ENCODE results near the gene IRAK3.

Gene IRAK3

DNA sequence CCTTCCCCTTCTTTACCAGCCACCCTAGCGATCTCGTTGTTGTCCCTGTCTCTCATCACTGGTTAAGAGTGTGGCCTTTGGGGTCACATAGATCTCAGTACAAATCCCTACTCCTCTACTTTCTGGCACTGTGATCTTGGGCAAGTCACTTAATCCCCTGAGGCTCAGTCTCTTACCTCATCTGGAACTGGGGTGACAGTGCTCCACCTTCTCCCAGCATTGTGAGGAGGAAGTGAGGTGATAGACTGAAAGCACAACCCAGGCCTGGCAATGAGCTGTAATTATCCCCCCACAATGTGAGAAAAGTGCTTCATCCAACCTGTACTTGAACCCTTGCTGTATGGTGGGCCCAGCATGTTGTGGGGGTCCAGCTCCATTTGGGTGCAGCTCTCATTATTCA lies 48.0 kb downstream of the IRAK3 start:
- TF ChIP-seq, protein P1, sequence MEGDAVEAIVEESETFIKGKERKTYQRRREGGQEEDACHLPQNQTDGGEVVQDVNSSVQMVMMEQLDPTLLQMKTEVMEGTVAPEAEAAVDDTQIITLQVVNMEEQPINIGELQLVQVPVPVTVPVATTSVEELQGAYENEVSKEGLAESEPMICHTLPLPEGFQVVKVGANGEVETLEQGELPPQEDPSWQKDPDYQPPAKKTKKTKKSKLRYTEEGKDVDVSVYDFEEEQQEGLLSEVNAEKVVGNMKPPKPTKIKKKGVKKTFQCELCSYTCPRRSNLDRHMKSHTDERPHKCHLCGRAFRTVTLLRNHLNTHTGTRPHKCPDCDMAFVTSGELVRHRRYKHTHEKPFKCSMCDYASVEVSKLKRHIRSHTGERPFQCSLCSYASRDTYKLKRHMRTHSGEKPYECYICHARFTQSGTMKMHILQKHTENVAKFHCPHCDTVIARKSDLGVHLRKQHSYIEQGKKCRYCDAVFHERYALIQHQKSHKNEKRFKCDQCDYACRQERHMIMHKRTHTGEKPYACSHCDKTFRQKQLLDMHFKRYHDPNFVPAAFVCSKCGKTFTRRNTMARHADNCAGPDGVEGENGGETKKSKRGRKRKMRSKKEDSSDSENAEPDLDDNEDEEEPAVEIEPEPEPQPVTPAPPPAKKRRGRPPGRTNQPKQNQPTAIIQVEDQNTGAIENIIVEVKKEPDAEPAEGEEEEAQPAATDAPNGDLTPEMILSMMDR (IDR thresholded peaks at IDR 0.05; ENCODE audit: borderline replicate concordance, insufficient read depth, low read depth, low read length) = no peak
- no peak overlapping the region for H3K4me3 ChIP-seq (ENCODE audit: low read depth, low read length)

DNA sequence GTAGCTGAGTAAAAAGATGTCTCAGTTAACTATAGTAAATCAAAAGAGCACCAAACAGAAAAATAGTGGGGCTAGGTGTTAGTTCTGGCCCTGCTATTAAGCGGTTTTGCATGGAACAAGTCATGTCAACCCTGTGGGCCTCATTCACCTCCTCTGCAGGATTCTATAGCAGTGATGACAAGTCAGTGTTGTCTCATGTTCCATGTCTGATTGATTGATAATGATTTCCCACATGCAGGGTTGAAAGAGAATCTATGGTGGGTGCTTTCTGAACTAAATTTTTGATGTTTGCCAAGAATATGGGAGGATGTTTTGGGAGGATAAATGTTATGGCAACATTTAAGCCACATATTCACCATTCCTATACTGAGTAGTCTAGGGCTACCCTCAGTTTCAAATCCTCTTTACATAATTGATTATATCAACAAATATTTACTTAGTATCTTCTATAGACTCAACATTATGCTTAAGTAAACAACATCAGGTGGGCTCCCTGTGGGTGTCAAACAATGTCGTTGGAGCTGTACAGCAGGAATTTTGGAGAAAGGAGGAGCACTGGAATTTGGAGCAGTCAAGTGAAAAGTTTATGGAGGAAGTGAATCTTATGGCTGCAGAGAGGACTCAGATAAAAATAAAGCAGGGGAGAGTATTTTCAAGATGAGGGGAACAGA lies 48.6 kb downstream of the IRAK3 start:
- H3K4me3 ChIP-seq (ENCODE audit: low read depth, low read length) = no peak overlapping the region
- TF ChIP-seq, protein P1 (IDR thresholded peaks at IDR 0.05; ENCODE audit: borderline replicate concordance, insufficient read depth, low read depth, low read length) = no peak

DNA sequence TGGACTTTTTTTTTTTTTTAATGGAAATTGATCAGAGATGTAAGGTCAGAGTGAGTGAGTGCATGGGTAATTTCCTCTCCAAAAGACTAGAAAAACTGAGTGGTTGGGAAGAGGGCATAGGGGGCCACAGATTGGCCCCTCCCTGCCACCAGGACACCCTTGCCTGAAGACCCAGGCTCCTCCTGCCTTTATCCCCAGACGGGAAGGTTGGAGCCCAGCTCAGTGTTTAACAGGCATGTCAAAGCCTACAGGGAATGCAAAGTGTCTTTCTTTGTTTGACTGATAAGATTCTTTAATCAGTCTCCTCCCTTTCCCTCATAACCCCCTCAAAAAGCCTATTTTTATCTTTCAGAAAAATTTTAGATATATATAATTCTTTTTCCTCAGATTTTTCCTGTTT lies 50.3 kb downstream of the IRAK3 start:
- no peak overlapping the region for H3K4me3 ChIP-seq (ENCODE audit: low read depth, low read length)
- TF ChIP-seq, protein P1 (IDR thresholded peaks at IDR 0.05; ENCODE audit: borderline replicate concordance, insufficient read depth, low read depth, low read length) = no peak

DNA sequence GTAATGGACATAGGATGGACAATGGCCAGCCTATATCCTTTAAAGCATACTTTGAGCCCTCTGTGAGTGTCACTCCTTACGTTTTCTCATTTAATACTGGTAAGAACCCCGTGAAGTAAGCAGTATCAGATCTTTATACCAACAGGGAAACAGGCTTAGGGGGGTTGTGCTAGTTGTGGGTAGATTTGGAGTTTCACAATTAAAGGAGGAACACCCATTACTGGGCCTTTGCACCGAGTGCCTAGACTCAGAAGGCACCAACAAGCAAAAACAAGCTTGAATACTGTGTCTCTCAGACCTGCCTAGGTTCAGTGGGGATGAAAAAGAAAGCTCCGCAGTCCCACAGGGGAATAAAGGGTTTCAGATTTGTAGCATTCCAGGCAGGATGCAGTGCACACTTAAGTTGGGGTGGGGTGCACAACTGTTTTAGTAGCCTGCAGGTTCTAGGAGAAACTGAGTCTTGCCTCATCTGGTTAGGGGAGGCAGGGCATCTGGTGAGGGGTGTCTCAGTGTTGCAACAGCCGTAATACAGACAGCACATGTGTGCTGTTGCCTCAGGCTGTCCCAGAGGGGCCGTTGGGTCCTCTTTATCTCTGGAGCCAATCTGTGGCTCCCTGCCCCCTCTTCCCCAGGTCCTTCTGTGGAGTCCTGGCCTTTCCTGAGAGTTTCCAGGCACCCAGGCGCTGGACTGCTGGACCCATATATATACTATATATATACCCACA lies 51.2 kb downstream of the IRAK3 start:
- no peak overlapping the region for H3K4me3 ChIP-seq (ENCODE audit: low read depth, low read length)

DNA sequence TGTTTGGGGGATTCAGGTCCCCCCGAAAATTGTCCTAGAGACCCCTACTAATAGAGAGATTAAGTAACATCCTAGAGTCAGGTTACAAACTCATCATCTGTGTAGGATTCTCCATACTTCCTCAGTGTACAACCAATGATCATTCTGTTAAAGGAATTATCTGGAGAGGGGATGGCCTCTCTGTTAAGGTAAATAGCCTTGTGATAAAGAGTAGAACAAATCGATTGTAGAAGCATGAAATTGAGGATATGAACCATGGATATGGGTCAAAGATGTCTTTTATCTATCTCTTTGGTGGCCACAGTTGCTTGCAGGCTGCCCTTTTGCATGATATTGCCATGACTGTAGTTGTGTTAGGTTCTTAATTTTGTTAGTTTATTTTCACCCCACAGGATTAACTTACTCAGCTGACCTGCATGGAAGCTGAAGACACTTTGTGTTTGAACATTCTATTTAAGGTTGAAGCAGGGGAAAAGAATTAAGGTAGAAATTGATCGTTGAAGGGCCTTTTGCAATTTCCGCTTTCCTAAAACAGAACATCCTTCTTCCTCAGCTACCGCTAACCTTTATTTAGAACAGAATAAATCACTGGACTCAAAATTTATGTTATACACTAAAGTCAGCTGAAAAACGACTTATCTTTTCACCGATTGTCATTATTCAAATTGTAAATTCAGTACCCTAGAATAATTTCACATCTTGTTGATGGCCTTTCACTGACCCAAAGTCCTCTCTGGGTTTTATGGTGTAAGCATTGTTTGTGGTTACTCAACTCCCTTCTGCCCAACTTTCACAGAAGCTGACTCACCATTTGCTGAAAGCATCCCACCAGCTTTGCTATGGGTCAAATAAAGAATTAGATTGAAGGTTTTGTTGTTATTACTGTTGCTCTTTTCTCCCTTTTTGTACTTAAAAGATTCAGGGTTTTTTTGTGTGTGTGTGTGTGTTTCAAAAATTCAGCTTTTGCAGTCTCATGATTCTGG lies 52.3 kb downstream of the IRAK3 start:
- TF ChIP-seq, protein P1 (IDR thresholded peaks at IDR 0.05; ENCODE audit: borderline replicate concordance, insufficient read depth, low read depth, low read length) = no peak
- no peak overlapping the region for H3K4me3 ChIP-seq (ENCODE audit: low read depth, low read length)

More for the DNA sequence above, 51.2 kb downstream of the IRAK3 start:
- TF ChIP-seq, protein P1 (IDR thresholded peaks at IDR 0.05; ENCODE audit: borderline replicate concordance, insufficient read depth, low read depth, low read length) = no peak

DNA sequence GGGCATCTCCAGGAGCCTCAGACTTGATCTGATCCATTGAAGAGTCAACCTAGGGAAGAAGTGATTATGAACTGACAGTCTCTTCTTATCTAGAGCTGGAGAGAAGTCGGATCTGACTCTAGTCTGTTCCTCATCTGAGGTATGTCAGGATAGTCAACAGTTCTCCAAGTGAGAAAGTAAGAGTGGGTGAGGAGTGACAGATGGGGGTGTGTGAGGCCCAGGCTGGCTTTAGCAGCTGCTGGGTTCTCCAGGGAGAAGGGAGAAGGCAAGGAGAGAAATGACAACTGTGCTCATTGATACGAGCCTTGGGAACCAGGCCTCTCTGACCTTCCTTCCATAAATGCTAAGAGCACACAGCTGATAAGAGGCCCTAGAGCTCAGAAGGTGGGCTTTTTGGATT lies 53.3 kb downstream of the IRAK3 start:
- TF ChIP-seq, protein P1 (IDR thresholded peaks at IDR 0.05; ENCODE audit: borderline replicate concordance, insufficient read depth, low read depth, low read length) = no peak
- no peak overlapping the region for H3K4me3 ChIP-seq (ENCODE audit: low read depth, low read length)

All from GM12875 (cell line).